ENCODE results near the gene CAMK1G. TPM values are rescaled to one million over a fixed set of nuclear protein-coding genes. Genes with fewer than 3 reads are reported as not detected.

Gene CAMK1G
- not detected in 2 replicates for total RNA-seq

DNA sequence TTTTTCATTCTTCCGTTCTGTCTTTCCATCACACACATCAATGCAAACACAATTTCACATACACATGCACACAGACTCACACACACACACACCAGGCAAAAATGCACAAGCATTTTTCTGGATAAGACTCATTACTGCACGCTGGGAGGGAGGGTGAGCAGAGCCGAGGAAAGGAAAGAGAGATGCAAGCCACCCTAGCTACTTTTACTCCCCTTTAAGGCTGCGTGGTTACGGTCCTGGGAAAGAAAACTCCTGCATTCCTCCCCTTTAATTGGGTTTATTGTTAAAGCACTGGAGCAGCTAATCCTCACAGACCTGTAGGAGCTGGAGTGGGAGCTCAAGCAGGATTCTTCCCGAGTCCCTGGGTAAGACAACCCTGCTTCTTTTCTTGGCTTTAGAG, at the start of gene CAMK1G:
CAMK1G (plus strand) TSS at position 307 of the 400 bp plus-strand sequence. CDS start 11,270 bp downstream, outside the sequence.

DNA sequence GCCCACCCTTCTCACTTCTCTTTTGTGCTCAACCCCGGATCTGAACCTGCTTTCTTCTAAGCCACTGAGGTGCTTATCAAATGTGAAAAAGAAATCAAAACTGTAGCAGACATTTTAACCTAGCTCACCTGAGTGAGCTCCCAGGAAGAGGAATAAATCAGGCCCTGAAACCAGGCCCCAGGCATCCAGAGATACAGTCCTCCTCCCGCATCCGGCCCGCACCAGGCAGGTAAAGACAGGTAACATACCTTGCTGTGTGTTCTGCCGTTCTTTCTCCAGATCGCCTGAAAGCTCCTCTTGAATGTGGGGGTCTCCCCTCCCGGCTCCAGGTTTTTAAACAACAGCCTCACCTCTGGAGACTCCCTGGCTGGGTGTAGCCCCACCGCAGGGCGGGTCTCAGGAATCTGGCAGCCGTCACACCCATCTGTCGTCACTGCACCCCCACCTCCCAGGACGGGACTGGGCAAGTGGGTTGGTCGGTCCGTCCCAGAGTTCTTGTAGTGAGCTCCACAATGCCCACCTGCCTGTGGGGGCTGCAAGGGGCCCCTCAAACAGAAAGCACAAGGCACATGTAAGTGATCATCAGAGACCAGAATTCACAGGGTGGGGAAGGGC, 68.7 kb downstream of the CAMK1G start, which contains the start of gene LAMB3:
LAMB3 (minus strand) TSS at position 305 of the 615 bp plus-strand sequence. CDS start 1,481 bp downstream, outside the sequence.

Other genes starting within 250 kb of the CAMK1G start
- gene LAMB3, start 68.7 kb downstream of the CAMK1G start, total RNA-seq = 3.9 and 4.6 TPM in 2 replicates
- 0.65 and 1.6 TPM in 2 replicates for gene G0S2, start 91.7 kb downstream of the CAMK1G start, total RNA-seq
- 0.32 TPM in 1 of 2 replicates, not detected in the other for gene HSD11B1, start 121.1 kb downstream of the CAMK1G start, total RNA-seq
- gene TRAF3IP3, start 172.3 kb downstream of the CAMK1G start, total RNA-seq = not detected in 2 replicates
- gene C1orf74, start 200.8 kb downstream of the CAMK1G start, total RNA-seq = 1.9 and 2.4 TPM in 2 replicates
- 1.5 and 1.9 TPM in 2 replicates for gene IRF6, start 222.4 kb downstream of the CAMK1G start, total RNA-seq
- 3.7 and 10.8 TPM in 2 replicates for gene UTP25, start 244.3 kb downstream of the CAMK1G start, total RNA-seq

Data from bladder microvascular endothelial cell (primary cell).